Activated CD8-positive, alpha-beta memory T cell treated with anti-CD3 and anti-CD28 coated beads for 36 hours (primary cell): ENCODE results near the gene TMEM263. TPM values are rescaled to one million over a fixed set of nuclear protein-coding genes. Genes with fewer than 3 reads are reported as not detected.

Experiments used
- CTCF ChIA-PET: fragments of 350-600 bp; sonication (Branson Sonifier 250); formaldehyde crosslinking; loops from one replicate; lab custom pipeline; 2021; ENCODE audit warnings: antibody characterized with exemption; lab: Charles Lee
- POLR2A ChIA-PET: fragments of 350-600 bp; sonication (Branson Sonifier 250); formaldehyde crosslinking; loops from one replicate; lab custom pipeline; 2021; ENCODE audit warnings: antibody characterized with exemption; lab: Charles Lee
- total RNA-seq, 2 experiments: library from RNA; stranded (reverse); gene quantifications; one replicate each; pipeline ENCODE4 v1.2.3, GENCODE V29; 2021

Gene TMEM263
- total RNA-seq, 2 experiments from 2014 or later, result 27.3 to 31.2 TPM

DNA sequence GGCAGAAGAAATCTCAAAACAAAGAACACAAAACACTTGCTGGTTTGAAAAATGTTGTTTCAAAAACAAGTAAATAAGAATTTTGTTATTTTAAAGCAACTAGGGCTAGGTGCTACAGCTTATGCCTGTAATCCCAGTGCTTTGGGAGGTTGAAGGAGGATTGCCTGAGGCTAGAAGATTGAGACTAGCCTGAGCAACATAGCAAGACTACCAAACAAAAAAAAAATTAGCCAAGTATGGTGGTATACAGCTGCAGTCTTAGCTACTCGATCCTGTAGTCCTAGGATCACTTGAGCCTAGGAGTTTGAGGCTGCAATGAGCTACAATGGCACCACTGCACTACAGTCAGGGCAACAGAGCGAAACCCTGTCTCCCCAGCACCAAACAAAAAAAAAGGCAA lies 63.8 kb downstream of the TMEM263 start:
- POLR2A ChIA-PET, result no interaction called here
- CTCF ChIA-PET, result no interaction called here

Other genes starting within 250 kb of the TMEM263 start
- gene RIC8B, start 181.2 kb upstream of the TMEM263 start, total RNA-seq, result 10 to 100 TPM in 1 of 2 experiments, 1 to 10 TPM in 1; 9.6 to 11.9 TPM
- 1 to 10 TPM; 3.8 to 4.1 TPM for gene MTERF2, start 31.2 kb downstream of the TMEM263 start, total RNA-seq
- 10 to 100 TPM; 37.8 to 38.0 TPM for gene CRY1, start 137.6 kb downstream of the TMEM263 start, total RNA-seq